GM12865 (cell line): ENCODE data around the gene NRCAM.
A peak's percentile ranks its signal among the peaks of the same experiment; 100 is the strongest.

ENCODE experiments used
- DNase-seq: peaks from one replicate; pipeline ENCODE4 v3.0.0; 2010; ENCODE audit warnings: low read depth
- H3K4me3 ChIP-seq: 2 replicates; pipeline ENCODE4 v1.5.1; 2011; ENCODE audit warnings: mild to moderate bottlenecking, low read depth, low read length, control low read depth
- CTCF ChIP-seq: IDR thresholded peaks from 2 replicates; pipeline ENCODE4 v1.5.1; 2011; ENCODE audit warnings: low read length, control low read depth, low read depth, inconsistent platforms; ENCODE audit not compliant: insufficient read depth; ENCODE audit errors: missing control alignments

The NRCAM gene

GRCh38 chr7:108459922-108460551 lies 3.8 kb upstream of the NRCAM start:
- peak; percentile 49 for DNase-seq
- H3K4me3 ChIP-seq, result no peak overlapping the region
- TF ChIP-seq CTCF, result peak; percentile 51

- DNase-seq, result no peak
- no peak overlapping the region for H3K4me3 ChIP-seq
- TF ChIP-seq CTCF, result no peak
Observed at GRCh38 chr7:108457871-108458270, 1.6 kb upstream of the NRCAM start.

- DNase-seq, result no peak
- TF ChIP-seq CTCF, result no peak
- H3K4me3 ChIP-seq, result no peak overlapping the region
Observed at GRCh38 chr7:108456845-108457540, 757 bp upstream of the NRCAM start.

- no peak for TF ChIP-seq CTCF
- peak overlapping the region; percentile 34 for H3K4me3 ChIP-seq
- peak; percentile 11 for DNase-seq
Observed at GRCh38 chr7:108455551-108455997, 662 bp downstream of the NRCAM start.

- no peak for DNase-seq
- TF ChIP-seq CTCF, result no peak
- peak overlapping the region; percentile 13; the same call in 1 of the 2 replicates for H3K4me3 ChIP-seq
Observed at GRCh38 chr7:108454674-108455550, 1.3 kb downstream of the NRCAM start.

GRCh38 chr7:108454317-108454673 lies 1.9 kb downstream of the NRCAM start:
- H3K4me3 ChIP-seq, result no peak overlapping the region
- TF ChIP-seq CTCF, result no peak
- DNase-seq, result no peak
